ENCODE measurements around the gene CALML3. TPM values are rescaled to one million over a fixed set of nuclear protein-coding genes. Genes with fewer than 3 reads are reported as not detected.

CALML3 gene
- total and polyA plus RNA-seq, 11 donors, result 0.03 TPM; not detected in 10

GRCh38 chr10:5527332-5528200 lies 2.8 kb downstream of the CALML3 start:
- Histone ChIP-seq H3K4me3 (no peak overlapping the region), H3K9me3 (no peaks in the 10 kb centered on the region), H3K27me3 (no peaks in the 10 kb centered on the region), H3K27ac (no peak overlapping the region), H3K4me1 (peaks cover 0 to 11% (median 0%) of the 10 kb centered on the region in 12 donors), H3K36me3 (no peaks in the 10 kb centered on the region)
- TF ChIP-seq, protein P1, sequence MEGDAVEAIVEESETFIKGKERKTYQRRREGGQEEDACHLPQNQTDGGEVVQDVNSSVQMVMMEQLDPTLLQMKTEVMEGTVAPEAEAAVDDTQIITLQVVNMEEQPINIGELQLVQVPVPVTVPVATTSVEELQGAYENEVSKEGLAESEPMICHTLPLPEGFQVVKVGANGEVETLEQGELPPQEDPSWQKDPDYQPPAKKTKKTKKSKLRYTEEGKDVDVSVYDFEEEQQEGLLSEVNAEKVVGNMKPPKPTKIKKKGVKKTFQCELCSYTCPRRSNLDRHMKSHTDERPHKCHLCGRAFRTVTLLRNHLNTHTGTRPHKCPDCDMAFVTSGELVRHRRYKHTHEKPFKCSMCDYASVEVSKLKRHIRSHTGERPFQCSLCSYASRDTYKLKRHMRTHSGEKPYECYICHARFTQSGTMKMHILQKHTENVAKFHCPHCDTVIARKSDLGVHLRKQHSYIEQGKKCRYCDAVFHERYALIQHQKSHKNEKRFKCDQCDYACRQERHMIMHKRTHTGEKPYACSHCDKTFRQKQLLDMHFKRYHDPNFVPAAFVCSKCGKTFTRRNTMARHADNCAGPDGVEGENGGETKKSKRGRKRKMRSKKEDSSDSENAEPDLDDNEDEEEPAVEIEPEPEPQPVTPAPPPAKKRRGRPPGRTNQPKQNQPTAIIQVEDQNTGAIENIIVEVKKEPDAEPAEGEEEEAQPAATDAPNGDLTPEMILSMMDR (IDR thresholded peaks at IDR 0.05), result no peak
- TF ChIP-seq POLR2A (IDR thresholded peaks at IDR 0.05), result no peak
- 88 to 92% (median 90%) methylated on average over 10 of the region's 10 CpGs for WGBS, 4 donors
- peak in 1 of 5 donors; percentile 34 for DNase-seq
- no peak for ATAC-seq
- intact Hi-C loops (cut with DNase I), result no loop called here

- Histone ChIP-seq H3K9me3 (no peaks in the 10 kb centered on the region), H3K27ac (peak overlapping the region in 1 of 12 donors; percentile 44), H3K4me1 (peaks cover 0 to 13% (median 0%) of the 10 kb centered on the region in 12 donors), H3K4me3 (no peak overlapping the region), H3K36me3 (no peaks in the 10 kb centered on the region), H3K27me3 (no peaks in the 10 kb centered on the region)
- intact Hi-C loops (cut with DNase I), result no loop called here
- TF ChIP-seq, protein P1 (IDR thresholded peaks at IDR 0.05), result no peak
- no peak for TF ChIP-seq POLR2A (IDR thresholded peaks at IDR 0.05)
- DNase-seq, result peak in 1 of 5 donors; percentile 39
- WGBS, 4 donors, result 89 to 98% (median 90%) methylated on average over 10 to 11 of the region's 11 CpGs
- ATAC-seq, result no peak
Measured at GRCh38 chr10:5528989-5529701, 4.4 kb downstream of the CALML3 start.

GRCh38 chr10:5529702-5530411 lies 5.1 kb downstream of the CALML3 start:
- H3K36me3 ChIP-seq, result no peaks in the 10 kb centered on the region
- H3K27me3 ChIP-seq, result no peaks in the 10 kb centered on the region
- WGBS, 4 donors, result 46 to 62% (median 56%) methylated on average over 7 of the region's 7 CpGs
- no peaks in the 10 kb centered on the region for H3K9me3 ChIP-seq
- intact Hi-C loops (cut with DNase I), result loop anchor here in 1 of 10 donors (5.0 kb wide), 1 partner anchor 92 kb away; no protein-coding TSS in a partner anchor
- ATAC-seq (peak in 1 of 4 donors; percentile 31), DNase-seq (peak in 1 of 5 donors; percentile 37)
- H3K4me1 ChIP-seq, result peaks cover 0 to 16% (median 0%) of the 10 kb centered on the region in 12 donors
- no peak overlapping the region for H3K4me3 ChIP-seq
- H3K27ac ChIP-seq, result peak overlapping the region in 2 of 12 donors; percentile 12 to 44
- TF ChIP-seq POLR2A (IDR thresholded peaks at IDR 0.05), result no peak
- TF ChIP-seq, protein P1 (IDR thresholded peaks at IDR 0.05), result no peak
